CD4-positive, alpha-beta T cell treated with Interleukin-4 for 4 hours (primary cell): ENCODE measurements around the gene DPYSL5.
"Not testable (repeated sequence)": the region's sequence is repeated elsewhere in the genome, so short reads cannot be mapped to it uniquely, and the experiment has no call there.

Source experiments
- DNase-seq: peaks from one replicate; pipeline ENCODE4 v3.0.0-alpha.2; 2020

DPYSL5 gene

GRCh38 chr2:26904839-26905238, 56.9 kb downstream of the DPYSL5 start:
- no peak for DNase-seq

- no peak for DNase-seq
Observed at GRCh38 chr2:26905341-26906198, 57.6 kb downstream of the DPYSL5 start.

- no peak for DNase-seq
Observed at GRCh38 chr2:26907416-26907815, 59.5 kb downstream of the DPYSL5 start.

- DNase-seq, result no peak
Observed at GRCh38 chr2:26910176-26910575, 62.2 kb downstream of the DPYSL5 start.

- DNase-seq, result no peak
Observed at GRCh38 chr2:26911911-26912861, 64.3 kb downstream of the DPYSL5 start.

- no peak for DNase-seq
Observed at GRCh38 chr2:26913606-26913998, 65.7 kb downstream of the DPYSL5 start.

- no peak for DNase-seq
Observed at GRCh38 chr2:26913999-26914658, 66.2 kb downstream of the DPYSL5 start.

GRCh38 chr2:26914659-26915310, 66.9 kb downstream of the DPYSL5 start:
- no peak for DNase-seq

GRCh38 chr2:26915316-26915715, 67.4 kb downstream of the DPYSL5 start:
- no peak for DNase-seq

GRCh38 chr2:26916128-26916692, 68.3 kb downstream of the DPYSL5 start:
- no peak for DNase-seq

GRCh38 chr2:26917135-26917836, 69.4 kb downstream of the DPYSL5 start:
- no peak for DNase-seq

- DNase-seq, result no peak
Observed at GRCh38 chr2:26921323-26921722, 73.4 kb downstream of the DPYSL5 start.

GRCh38 chr2:26922405-26923188, 74.7 kb downstream of the DPYSL5 start:
- peak; percentile 4 for DNase-seq

- not testable (repeated sequence) for DNase-seq
Observed at GRCh38 chr2:26923189-26923466, 75.2 kb downstream of the DPYSL5 start.

- DNase-seq, result no peak
Observed at GRCh38 chr2:26924731-26925099, 76.8 kb downstream of the DPYSL5 start.

GRCh38 chr2:26925100-26925791, 77.3 kb downstream of the DPYSL5 start:
- no peak for DNase-seq

- DNase-seq, result no peak
Observed at GRCh38 chr2:26927221-26927620, 79.3 kb downstream of the DPYSL5 start.

- DNase-seq, result no peak
Observed at GRCh38 chr2:26932974-26933373, 85.0 kb downstream of the DPYSL5 start.

- no peak for DNase-seq
Observed at GRCh38 chr2:26933431-26934334, 85.8 kb downstream of the DPYSL5 start.
